T-helper 9 cell (primary cell): ENCODE measurements around the gene TRMT6.

Experiments used
- DNase-seq: peaks from one replicate; pipeline ENCODE4 v3.0.0-alpha.2; 2020
- total RNA-seq, 2 donors: gene quantifications; one replicate each; lab custom pipeline; 2026; lab: John Stamatoyannopoulos, UW

The TRMT6 gene
- total RNA-seq: 20.3 to 39.2 reads per million in 2 donors

GRCh38 chr20:5950271-5951031, at the start of gene TRMT6, which contains the start of gene MCM8:
TRMT6 (minus strand) TSS chr20:5950533; CDS start chr20:5950405, 128 bp downstream.
MCM8 (plus strand) TSS chr20:5950652; CDS start chr20:5952016, 1,364 bp downstream.
- peak; percentile 93 for DNase-seq

- no peak for DNase-seq
Measured at GRCh38 chr20:5999783-6000182, 49.5 kb upstream of the TRMT6 start.

DNA sequence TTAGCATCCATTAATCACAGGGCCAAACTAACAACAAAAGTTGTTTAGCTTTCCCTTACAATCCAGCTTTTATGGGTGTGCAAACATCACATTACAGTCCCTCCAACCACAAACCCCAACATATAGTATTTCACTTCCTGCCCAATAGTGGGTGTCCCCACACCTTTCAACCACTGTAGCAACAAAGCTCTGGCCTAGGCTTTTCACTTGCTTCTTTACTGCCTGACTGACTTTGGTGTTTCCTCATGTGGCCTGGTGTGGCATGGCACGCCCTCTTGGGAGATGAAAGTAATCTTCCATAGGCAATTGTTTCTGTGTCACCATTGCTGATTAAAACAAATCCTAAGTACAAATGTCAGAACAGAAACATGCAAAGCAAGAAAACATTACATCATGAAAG, 46.4 kb upstream of the TRMT6 start:
- no peak for DNase-seq

DNA sequence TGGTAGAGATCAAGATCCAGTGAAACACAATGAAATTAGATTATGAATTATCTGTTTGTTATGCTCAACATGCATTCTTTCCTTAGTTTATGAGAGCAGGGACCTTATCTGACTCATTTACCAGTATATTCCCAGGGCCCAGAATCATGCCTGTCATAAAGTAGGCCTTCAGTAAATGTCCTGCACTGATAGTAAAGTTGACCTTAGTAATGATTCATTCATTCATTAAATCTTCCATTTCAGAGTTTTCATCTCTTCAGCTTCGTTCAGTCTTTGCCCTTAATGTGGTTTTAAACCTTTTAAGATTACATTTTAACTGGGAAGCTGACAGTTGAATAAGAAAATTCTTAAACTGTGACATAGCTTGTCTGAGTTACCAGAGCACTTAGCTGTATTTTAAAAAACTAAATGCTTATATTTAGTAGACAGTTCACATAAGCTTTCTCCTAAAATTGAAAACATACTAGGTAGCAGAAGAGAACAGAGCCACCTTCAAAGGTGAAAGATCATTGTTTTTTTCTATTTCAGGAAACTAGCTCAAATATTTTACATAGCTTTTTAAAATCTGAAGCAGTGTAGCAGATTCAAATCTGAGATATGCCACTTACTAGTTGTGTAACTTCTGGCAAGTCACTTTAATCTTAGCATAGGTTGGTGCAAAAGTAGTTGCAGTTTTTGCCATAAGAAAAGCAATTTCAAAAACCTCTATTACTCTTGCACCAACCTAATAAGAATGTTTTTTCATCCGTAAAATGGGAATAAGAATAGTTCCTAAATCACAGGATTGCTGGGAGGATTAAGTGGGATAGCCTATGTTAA, 41.5 kb upstream of the TRMT6 start:
- DNase-seq: no peak

GRCh38 chr20:5990946-5991345, 40.6 kb upstream of the TRMT6 start:
- DNase-seq: no peak

DNA sequence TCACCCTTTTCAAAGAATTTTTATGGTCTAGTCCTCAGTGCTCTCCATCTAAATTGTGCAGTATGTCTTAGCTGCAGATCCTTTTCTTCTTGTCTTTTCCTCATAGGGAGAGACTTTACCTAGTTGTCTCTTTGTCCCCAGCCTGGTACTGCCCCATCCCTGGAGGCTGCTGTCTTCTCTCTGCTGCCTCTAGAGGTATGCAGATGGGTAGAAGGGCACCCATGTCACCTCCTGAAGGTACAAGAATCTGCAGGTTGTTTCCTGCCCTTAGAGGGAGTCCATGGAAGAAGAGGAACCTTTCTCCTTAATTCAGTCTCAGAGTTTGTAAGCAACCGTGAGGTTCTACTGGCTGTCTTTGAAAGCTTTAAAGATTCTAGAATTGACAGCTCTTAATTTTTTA, 39.2 kb upstream of the TRMT6 start:
- DNase-seq: no peak

- DNase-seq: no peak
Measured at GRCh38 chr20:5987383-5987782, 37.0 kb upstream of the TRMT6 start.

GRCh38 chr20:5980720-5981538, 30.6 kb upstream of the TRMT6 start:
- no peak for DNase-seq

GRCh38 chr20:5979801-5980200, 29.5 kb upstream of the TRMT6 start:
- DNase-seq: no peak

DNA sequence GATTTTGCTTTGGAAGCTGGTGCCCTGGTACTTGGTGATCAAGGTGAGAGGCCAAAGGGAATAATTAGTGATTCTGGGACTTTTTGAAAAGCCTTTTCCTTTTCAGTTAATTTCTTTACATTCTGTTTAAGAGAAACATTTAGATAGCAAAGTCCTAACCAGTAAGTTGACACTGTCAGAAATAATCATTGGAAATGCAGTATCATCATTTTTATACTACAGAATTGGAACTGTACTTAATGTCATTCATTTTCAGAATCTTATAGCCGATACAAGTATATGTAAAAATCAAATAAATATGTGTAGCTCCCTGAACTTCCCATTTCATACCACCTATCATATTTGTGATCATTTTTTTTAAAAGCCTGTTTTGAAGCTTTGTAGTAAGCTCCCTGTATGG, 27.6 kb upstream of the TRMT6 start:
- DNase-seq: no peak

GRCh38 chr20:5977223-5977622, 26.9 kb upstream of the TRMT6 start:
- no peak for DNase-seq

DNA sequence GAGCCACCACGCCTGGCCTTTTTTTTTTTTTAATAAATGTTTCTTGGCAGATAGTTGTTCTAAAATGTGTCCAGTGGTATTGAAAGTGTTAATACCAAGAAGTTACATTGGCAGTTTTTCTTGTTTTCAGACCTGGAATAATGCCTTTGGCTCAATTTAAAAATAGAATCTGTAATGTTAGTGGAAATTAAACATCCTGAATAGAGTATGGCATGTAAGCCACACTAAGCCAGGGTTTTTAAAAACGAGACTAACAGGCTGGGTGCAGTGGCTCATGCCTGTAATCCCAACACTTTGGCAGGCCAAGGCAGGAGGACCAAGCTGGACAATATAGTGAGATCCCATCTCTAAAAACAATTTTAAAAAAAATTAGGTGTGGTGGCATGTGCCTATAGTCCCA, 25.4 kb upstream of the TRMT6 start:
- no peak for DNase-seq

DNA sequence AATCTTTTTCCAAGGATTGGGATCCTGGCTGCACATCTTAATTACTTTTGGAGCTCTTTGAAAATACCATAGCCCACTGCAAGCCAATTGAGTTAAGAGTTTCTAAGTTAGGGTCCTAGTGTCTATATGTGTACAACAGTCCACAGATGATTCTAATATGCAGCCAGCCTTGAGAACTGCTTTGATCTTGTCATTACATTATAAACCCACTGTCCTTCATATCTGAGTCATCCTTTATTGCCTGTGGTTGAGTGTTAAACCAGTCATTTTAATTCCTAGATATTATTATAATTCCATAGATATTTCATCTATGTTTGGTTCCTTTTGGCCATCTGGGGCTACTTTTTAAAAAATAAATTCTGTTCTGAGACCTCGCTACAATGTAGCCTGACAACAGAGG, 24.2 kb upstream of the TRMT6 start:
- DNase-seq: no peak

DNA sequence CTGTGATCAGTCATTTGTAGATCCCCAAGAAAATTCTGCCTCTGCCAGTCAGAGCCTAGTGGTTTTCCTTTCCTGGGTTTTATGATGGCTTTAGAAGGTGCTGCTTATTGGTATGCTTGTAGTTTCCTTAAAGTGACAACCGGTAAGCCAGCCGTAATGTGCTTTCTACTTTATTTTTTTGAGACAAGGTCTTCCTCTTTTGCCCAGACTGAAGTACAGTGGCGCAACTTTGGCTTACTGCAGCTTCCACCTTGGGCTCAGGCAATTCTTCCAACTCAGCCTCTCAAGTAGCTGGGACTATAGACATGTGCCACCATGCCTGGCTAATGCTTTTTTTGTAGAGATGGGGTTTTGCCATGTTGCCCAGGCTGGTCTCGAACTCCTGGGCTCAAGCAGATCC, 23.6 kb upstream of the TRMT6 start:
- DNase-seq: no peak

DNA sequence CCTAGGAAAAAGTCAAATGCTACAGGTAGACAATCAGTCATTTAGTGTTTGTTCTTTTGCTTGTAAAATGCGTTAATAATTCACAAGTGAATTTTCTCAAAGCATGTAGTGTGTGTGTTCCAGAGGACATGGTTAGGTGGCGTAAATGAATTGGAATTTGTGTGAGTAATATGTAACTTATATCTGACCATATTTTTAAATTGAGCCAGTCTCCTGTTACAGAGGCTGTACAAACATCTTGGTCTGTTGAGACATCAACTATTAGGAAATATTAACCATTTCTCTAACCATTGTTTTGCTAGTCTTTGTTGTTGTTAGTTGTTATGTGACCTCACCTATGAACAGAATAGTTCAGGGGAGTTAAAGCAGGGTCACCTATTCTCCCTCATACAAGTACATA, 22.8 kb upstream of the TRMT6 start:
- no peak for DNase-seq

DNA sequence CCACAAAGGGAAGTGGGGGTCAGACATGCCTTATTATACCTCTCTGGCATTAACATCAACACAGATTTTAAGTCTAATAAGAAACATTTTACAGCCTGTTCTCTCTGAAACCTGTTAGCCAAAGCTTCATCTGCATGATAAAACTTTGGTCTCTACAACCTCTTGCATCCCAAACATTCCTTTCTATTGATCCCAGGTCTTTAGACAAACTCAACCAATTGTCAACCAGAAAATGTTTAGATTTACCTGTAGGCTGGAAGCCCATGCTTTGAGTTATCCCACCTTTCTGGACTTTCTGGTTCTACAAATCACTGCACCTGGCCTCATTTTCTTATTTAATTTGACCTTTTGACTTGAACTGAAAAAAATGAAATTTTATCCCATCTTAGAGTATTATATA, 20.9 kb upstream of the TRMT6 start:
- no peak for DNase-seq

DNA sequence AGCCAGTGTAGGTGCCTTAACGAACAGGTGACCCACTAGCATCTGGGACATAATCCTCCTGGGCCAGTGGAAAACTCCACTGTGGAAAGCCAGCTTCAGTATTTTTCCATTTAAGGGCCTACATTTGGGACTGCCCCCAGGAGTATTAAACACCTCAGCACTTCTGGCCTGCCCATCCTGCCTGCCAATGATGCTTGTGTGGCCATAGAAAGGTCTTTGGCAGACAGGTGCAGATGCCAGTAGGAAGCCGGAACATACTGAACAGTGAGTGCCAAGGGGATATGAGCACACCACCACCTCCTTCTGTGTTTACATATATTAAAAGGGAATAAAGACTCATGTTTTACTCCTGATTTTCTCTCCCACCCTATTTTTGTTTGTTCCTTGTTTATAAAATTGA, 20.0 kb upstream of the TRMT6 start:
- DNase-seq: no peak

- no peak for DNase-seq
Measured at GRCh38 chr20:5969940-5970339, 19.6 kb upstream of the TRMT6 start.

DNA sequence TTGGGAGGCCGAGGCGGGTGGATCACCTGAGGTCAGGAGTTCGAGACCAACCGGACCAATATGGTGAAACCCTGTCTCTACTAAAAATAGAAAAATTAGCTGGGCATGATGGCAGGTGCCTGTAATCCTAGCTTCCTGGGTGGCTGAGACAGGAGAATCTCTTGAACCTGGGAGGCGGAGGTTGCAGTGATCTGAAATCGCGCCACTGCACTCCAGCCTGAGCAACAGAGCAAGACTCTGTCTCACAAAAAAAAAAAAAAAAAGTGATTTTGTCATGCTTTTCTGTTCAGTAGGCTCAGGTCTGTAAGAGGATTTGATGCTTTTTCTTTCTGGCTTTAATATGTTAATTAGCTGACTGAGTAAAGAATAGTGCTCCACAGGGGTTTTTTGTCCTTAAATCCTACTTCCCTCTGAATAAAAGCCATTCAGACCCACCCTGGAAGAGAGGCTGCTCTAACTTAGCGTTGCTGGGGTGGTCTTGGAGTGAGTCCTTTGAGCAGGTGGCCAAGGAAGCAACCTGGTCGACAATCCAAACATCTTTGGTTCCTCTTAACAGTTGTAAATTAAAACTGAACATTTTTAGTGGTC, 19.1 kb upstream of the TRMT6 start:
- DNase-seq: no peak

DNA sequence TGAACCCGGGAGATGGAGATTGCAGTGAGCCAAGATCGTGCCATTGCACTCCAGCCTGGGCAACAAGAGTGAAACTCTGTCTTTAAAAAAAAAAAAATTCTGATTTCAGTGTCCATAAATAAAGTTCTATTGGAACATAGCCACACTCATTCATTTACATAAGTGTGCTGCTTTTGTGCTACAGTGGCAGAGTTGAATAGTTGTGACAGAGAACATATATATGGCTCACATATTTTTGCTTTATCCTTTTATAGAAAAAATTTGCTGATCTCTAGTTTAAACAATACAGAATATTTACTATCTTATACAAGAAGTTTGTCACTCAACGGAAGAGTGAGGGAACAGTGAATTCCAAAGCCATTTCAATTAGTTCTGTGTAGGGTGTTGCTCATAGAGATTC, 18.1 kb upstream of the TRMT6 start:
- no peak for DNase-seq

- no peak for DNase-seq
Measured at GRCh38 chr20:5967469-5967868, 17.1 kb upstream of the TRMT6 start.

GRCh38 chr20:5949943-5950270, 426 bp downstream of the TRMT6 start:
- no peak for DNase-seq

DNA sequence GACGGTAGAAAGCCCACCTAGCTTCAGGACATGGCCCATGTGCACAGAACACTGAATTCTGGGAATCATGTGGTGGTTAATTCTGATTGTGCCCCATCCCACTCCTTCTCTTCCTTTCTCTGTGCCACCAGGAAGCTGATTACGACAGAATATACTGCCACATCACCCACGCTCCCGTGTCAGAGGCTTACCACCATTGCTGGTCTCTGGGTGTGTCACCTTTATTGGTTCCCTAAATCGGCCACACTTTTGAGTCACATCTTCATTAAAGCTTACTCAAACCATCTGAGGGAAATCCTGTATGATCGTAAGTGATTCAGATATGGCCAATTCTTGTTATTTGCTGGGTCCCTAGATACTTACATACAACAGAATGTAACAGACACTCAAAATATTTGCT, 3.1 kb downstream of the TRMT6 start:
- DNase-seq: no peak
